AG10803 (cell line): Measurements from ENCODE around the gene FHAD1.

Experiments
- DNase-seq: peaks from one replicate; pipeline ENCODE4 v3.0.0; 2010; ENCODE audit warnings: low read depth
- H3K4me3 ChIP-seq: 2 replicates; pipeline ENCODE4 v1.5.1; 2011; ENCODE audit warnings: mild to moderate bottlenecking, low read length, control low read depth
- CTCF ChIP-seq: conservative IDR thresholded peaks from 2 replicates; pipeline ENCODE4 v1.5.1; 2011; ENCODE audit warnings: mild to moderate bottlenecking, low read length, control low read depth, inconsistent platforms

Gene FHAD1

DNA sequence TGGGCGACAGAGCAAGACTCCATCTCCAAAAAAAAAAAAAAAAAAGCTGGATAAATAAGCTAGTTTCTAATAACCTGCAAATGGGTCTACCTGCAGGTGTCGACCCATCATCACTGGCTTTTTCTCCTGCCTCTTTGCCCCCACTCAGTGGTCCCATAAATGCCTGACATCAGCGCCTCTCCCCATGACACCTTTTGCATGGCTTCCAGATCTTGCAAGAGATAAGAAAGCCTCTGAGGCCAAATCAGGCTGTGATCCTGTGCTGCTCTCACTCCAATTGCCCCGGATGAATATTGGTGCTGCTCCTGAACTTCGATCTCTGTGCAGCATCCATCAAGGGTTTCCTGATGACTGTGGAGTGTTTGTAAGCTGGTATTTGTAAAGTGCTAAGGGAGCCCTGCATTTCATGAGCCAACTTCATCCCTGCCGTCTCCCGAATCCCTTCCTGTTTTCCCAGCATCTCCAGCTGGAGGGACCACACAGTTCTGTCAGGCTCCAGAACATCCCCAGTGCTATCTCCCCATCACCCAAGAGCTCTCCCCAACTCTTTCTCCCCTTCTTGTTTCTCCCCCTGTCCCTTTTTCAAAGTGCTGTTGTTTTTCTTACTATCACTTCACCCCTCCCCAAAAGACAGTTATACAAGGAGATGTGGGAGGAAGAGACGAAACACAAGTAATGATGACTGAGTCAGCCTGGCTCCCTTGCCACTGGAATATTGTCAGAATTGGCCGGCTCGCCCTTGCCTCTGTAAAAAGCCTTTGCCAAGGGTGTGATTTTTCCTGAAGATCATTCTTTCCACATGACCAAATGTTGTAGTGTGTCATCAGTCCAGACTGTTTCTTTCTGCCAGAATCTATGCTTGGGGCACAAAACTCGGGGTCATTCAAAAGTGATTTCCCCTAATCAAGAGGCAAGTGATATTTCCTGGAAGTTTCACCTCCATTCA, 159.9 kb downstream of the FHAD1 start:
- DNase-seq: peak; percentile 90
- TF ChIP-seq CTCF: no peak
- no peak overlapping the region for H3K4me3 ChIP-seq

DNA sequence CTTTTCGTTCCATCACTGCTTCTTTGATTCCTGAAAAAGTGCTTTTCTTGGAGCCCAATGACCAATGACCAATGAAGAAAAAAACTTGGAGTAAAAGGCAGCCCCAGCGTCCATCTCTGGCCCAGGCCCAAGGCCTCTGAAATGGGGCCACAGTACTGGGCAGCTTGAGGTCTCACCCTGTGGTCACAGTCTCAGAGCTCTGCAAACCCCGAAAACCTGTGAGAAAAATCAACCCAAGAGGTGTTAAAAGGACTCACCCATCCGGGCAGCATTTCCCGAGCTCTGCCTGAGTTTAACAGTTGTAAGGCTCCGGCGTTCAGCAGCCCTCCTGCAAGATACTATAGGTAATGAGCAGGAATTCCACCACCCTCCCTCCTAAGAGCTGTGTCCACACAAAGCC, 160.6 kb downstream of the FHAD1 start:
- no peak overlapping the region for H3K4me3 ChIP-seq
- TF ChIP-seq CTCF: no peak
- no peak for DNase-seq

DNA sequence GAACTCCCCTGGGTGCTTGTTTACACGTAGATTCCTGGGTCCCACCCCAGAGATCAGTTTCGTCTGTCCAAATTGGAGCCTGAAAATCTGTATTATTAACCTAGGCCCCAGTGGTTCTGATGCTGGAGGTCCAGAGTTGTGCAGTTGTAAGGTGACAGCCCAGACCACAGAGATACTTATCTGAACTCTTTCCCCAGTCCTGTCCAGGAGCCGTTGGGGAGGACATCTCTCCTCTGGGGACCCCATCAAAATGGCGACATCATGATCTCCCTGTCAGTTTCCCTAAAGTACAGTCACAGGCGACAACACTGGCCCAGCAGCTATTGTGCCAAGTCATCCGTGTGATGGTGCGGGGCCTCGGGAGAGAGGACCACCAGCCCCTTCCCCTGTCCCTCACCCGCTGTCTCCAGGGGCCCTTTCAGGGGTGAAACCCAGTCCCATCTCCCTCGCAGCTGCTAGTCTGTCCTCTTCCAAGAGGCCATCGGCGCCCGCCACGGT, 161.9 kb downstream of the FHAD1 start:
- peak overlapping the region; percentile 84 for H3K4me3 ChIP-seq
- no peak for TF ChIP-seq CTCF
- no peak for DNase-seq

GRCh38 chr1:15409388-15410222, 162.6 kb downstream of the FHAD1 start, which contains the start of gene EFHD2:
TSS of gene EFHD2 (plus strand) at chr1:15409888. CDS start at chr1:15409972, 84 bp downstream.
- no peak for TF ChIP-seq CTCF
- DNase-seq: peak; percentile 66
- peak within 1 kb of the TSS; percentile 84 for H3K4me3 ChIP-seq

- H3K4me3 ChIP-seq: peak overlapping the region; percentile 84
- TF ChIP-seq CTCF: no peak
- DNase-seq: no peak
Observed at GRCh38 chr1:15410223-15410883, 163.3 kb downstream of the FHAD1 start.

DNA sequence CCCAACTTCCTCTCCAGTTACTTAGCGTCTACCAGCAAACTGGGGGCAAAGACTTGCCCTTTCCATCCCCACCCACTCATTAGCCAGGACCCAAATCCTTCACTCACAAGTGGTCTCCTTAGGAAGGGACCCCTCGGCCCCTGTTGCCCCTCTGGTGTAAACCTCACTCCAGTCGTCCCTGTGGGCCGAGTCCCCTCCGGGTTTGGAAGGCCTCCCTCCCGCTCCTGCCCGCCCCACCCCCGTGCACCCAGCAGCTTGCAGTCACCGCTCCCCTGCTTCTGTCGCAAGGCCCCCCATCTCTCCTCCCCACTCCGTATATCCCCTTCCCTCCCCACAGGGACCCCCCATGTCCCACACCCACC, 163.8 kb downstream of the FHAD1 start:
- no peak for DNase-seq
- no peak for TF ChIP-seq CTCF
- peak overlapping the region; percentile 84 for H3K4me3 ChIP-seq
